ENCODE results near the gene KRTAP12-1.
"Not testable (repeated sequence)": the region's sequence is repeated elsewhere in the genome, so short reads cannot be mapped to it uniquely, and the experiment has no call there.

KRTAP12-1 gene

DNA sequence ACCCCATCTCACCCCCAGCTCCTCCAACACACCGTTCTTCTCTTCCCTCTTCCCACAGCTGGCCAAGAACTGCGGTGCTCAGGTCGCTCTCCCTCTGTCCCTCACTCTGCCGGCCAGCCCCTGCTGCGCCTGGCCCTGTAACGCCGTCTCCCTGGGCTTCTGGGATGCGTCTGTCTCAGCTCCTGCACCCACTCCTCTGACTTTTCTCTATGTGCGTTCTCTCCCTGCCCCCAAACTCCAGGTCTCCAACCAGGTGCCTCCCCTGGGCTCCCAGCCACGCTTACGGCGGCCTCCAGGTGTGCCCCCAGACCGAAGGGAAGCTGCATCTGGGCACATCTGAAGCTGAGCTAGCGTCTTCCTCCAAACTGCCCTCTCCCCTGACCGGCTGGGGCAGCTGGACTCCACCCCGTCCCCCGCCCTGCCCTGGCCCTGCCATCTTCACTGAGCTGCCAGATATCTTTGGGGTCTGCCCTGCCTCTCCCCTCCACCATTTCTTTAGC lies 17.6 kb upstream of the KRTAP12-1 start:
- no peak for DNase-seq (ENCODE audit: low read depth in 3 of 3, low spot score in 1 of 3)

DNA sequence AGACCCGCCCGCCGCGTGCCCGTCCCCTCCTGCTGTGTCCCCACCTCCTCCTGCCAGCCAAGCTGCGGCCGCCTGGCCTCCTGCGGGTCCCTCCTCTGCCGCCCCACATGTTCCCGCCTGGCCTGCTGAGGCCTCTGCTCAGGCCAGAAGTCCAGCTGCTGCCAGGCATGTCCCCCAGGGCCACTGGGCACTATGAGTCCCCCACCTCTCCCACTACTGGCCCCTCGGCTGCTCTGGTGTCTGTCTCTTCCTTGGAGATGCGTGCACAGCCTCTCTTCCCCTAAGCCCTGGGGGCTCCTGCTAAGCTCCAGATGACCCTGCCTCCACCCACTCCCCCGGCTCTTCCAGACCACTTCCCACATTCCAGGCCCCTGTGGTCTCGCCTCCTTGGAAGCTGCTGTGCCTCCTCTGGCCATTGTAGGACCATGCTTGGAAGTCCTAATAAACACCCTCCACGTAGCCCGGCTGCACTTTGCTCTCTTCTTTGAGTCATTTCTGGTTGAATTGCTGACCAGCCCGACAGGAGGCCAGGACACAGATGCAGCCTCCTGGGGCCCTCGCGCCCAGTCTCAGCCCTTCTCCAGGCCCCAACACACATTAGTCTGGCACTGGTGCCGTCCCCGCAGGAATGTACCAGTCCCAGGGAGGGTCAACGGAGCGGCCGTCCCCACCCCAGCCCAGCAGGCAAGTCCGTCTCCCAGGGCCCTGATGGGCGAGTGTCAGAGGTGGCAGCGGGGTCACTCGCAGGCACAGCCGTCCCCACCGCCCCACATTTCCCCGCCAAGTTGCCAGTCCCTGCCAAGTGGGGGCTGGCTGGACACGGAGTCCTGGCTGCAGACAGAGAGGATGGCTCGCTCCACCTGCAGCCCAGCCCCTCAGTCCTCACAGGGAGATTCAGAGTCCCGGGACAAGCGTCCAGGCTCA lies 16.1 kb upstream of the KRTAP12-1 start:
- no peak for DNase-seq (ENCODE audit: low read depth in 3 of 3, low spot score in 1 of 3)

- not testable (repeated sequence) for DNase-seq (ENCODE audit: low read depth in 3 of 3, low spot score in 1 of 3)
Observed at GRCh38 chr21:44697172-44697810, 15.3 kb upstream of the KRTAP12-1 start, which contains the start of gene KRTAP10-12. TSS of gene KRTAP10-12 (plus strand) at chr21:44697172. CDS start at chr21:44697202, 30 bp downstream.

DNA sequence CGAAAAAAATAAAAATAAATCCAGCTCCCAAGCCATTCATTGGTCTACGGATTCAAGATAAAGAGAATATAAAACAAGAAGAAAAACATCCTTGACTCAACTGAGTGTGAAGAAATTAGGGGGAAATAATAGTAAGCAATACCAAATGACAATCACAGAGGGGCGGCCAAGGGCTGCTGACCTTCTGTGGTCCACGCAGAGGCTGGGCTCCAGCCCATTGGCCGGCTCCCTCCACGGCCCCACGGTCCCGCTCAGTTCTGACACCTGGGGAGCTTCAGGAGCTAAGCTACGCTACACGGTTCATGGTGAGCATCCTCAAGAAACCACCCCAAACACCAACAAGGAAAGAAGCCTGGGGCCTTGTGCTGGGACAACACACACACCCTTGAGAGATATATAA lies 14.6 kb upstream of the KRTAP12-1 start:
- DNase-seq (ENCODE audit: low read depth in 3 of 3, low spot score in 1 of 3), result no peak

GRCh38 chr21:44695641-44696040 lies 13.7 kb upstream of the KRTAP12-1 start:
- no peak for DNase-seq (ENCODE audit: low read depth in 3 of 3, low spot score in 1 of 3)

- DNase-seq (ENCODE audit: low read depth in 3 of 3, low spot score in 1 of 3), result no peak
Observed at GRCh38 chr21:44695184-44695583, 13.2 kb upstream of the KRTAP12-1 start.

GRCh38 chr21:44694776-44695175 lies 12.8 kb upstream of the KRTAP12-1 start:
- DNase-seq (ENCODE audit: low read depth in 3 of 3, low spot score in 1 of 3), result no peak

- DNase-seq (ENCODE audit: low read depth in 3 of 3, low spot score in 1 of 3), result no peak
Observed at GRCh38 chr21:44692798-44693512, 11.0 kb upstream of the KRTAP12-1 start.

GRCh38 chr21:44691686-44692085 lies 9.7 kb upstream of the KRTAP12-1 start:
- DNase-seq (ENCODE audit: low read depth in 3 of 3, low spot score in 1 of 3), result no peak

DNA sequence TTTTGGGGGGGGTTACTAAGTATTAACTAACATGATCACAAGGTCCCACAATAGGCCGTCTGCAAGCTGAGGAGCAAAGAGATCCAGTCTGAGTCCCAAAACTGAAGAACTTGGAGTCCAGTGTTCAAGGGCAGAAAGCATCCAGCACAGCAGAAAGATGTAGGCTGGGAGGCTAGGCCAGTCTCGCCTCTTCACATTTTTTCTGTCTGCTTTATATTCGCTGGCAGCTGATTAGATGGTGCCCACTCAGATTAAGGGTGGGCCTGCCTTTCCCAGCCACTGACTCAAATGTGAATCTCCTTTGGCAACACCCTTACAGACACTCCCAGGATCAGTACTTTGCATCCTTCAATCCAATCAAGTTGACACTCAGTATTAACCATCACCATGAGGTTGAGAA lies 7.8 kb upstream of the KRTAP12-1 start:
- not testable (repeated sequence) for DNase-seq (ENCODE audit: low read depth in 3 of 3, low spot score in 1 of 3)

DNA sequence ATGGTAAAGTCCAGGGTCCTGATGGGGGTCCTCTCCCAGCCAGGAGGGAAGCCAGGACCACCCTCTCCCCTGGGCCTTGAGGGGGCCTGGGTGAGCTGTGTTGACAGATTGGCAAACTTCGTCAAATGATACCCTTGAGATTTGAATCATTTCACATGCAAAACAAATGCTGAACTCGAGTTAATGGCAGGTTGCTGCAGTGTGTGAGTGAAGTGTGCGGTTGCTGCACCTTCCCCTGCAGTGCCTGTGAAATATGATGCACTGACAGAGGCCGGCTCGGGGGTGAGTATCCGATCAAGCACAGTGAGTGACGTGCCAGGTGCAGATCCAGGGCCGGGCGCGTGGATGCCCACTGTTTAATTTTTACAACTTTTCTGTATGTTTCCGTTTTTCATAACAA lies 5.7 kb upstream of the KRTAP12-1 start:
- no peak for DNase-seq (ENCODE audit: low read depth in 3 of 3, low spot score in 1 of 3)

DNA sequence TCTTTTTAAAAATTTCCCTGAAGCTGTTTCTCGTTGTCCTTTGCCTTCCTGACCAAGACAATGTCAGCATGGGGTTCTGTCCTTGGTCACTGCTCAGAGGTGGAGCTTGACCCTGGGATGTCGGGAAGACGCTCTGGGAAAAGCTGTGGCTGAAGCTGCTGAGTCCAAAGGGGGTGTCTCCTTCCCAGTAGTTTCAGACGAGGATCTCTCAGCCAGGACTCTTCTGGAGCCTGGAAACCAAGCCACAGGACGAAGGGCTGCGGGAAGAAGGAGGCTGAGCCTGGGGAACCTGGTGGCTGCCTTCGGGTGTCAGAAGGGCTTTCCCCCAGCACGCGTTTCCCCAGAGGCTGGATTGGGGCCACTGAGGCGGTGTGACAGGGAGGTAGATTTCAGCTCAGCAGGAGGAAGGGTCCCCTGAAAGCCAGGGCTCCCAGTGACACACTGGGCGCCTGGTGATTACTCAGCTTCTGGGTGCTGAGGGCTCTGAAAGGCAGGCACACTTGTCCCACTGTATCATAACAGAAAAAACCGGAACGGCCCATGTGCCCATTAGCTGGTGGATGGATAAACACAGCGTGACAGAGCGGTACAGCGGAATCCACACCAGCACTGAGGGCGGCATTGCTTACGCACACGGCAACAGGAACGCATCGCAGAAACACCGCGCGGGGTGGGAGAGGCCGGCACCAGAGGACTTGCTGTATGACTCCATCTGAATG lies 5.0 kb upstream of the KRTAP12-1 start:
- DNase-seq (ENCODE audit: low read depth in 3 of 3, low spot score in 1 of 3), result no peak

GRCh38 chr21:44686000-44686781 lies 4.2 kb upstream of the KRTAP12-1 start:
- DNase-seq (ENCODE audit: low read depth in 3 of 3, low spot score in 1 of 3), result no peak

GRCh38 chr21:44685050-44685449 lies 3.1 kb upstream of the KRTAP12-1 start:
- not testable (repeated sequence) for DNase-seq (ENCODE audit: low read depth in 3 of 3, low spot score in 1 of 3)

GRCh38 chr21:44684483-44684882 lies 2.5 kb upstream of the KRTAP12-1 start:
- DNase-seq (ENCODE audit: low read depth in 3 of 3, low spot score in 1 of 3), result no peak

GRCh38 chr21:44684077-44684476 lies 2.1 kb upstream of the KRTAP12-1 start:
- DNase-seq (ENCODE audit: low read depth in 3 of 3, low spot score in 1 of 3), result no peak

DNA sequence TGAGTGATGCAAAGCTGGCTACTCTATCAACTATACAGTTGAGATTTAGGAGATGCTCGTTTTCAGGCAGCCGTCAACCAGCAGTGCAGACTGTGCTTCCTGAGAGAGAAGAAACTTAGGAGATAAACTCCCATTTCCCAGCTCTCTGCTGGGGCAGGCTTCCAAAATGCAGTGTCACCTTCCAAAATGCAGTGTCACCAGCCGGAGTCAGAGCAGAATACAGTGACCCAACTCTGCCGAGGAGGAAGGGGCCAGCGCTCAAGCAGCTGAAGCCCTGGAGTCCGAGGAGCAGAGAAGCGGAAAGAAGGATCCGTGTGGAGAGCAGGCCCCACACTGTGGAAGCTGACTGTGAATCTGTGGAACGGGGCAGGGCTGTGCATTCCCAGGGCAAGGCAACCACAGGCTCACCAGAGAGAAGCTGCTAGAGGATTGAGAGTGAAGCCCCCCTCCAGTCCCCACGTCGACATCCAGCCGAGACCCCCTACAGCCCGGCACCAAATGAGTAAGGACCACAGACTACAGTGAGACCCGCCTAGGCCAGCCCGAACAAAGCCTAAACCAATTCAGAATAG lies 703 bp upstream of the KRTAP12-1 start:
- DNase-seq (ENCODE audit: low read depth in 3 of 3, low spot score in 1 of 3), result no peak

GRCh38 chr21:44681152-44681551 lies 811 bp downstream of the KRTAP12-1 start:
- no peak for DNase-seq (ENCODE audit: low read depth in 3 of 3, low spot score in 1 of 3)

DNA sequence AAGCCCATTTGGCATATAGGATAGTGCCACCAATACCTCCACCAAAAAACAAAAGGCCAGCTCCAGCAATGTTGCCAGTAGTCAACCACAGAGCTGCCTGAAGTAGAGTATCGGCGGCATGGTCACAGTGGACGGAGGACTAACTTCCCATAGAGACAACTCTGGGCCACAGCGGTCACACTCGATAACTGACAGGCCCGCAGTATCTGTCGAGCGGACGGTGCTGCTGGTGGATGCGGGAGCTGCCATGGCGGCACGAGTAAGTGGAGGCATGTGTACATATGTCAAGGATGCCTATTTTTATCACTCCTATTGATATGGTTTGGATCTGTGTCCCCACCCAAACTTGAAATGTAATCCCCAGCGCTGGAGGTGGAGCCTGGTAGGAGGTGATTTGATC lies 4.1 kb downstream of the KRTAP12-1 start:
- no peak for DNase-seq (ENCODE audit: low read depth in 3 of 3, low spot score in 1 of 3)

GRCh38 chr21:44671911-44672310 lies 10.1 kb downstream of the KRTAP12-1 start:
- no peak for DNase-seq (ENCODE audit: low read depth in 3 of 3, low spot score in 1 of 3)

Data from stimulated activated CD4-positive, alpha-beta T cell treated with anti-CD3 and anti-CD28 coated beads, TNF-alpha, amount 100 ng/mL, for 1 hour (primary cell).